Ovary (tissue), 9 donors: ENCODE data around the gene PBRM1. TPM values are rescaled to one million over a fixed set of nuclear protein-coding genes. Genes with fewer than 3 reads are reported as not detected.

Experiments used
- DNase-seq, 5 donors: peaks; one replicate each; pipeline ENCODE4 v3.0.0-alpha.2; 2019 to 2020
- H3K27ac ChIP-seq, 2 donors: fragments of 200-600 bp; one replicate each; pipeline versions ENCODE4 v1.5.1 to v1.8.0; 2019 to 2022
- H3K27me3 ChIP-seq: fragments of 200-600 bp; one replicate; pipeline ENCODE4 v1.8.0; 2022
- H3K36me3 ChIP-seq: fragments of 200-600 bp; sonication (generic); one replicate; pipeline ENCODE4 v1.5.1; 2019
- H3K4me1 ChIP-seq: one replicate; pipeline ENCODE4 v1.8.1; 2013; ENCODE audit warnings: mild to moderate bottlenecking, moderate library complexity; ENCODE audit not compliant: insufficient read depth
- H3K4me3 ChIP-seq: fragments of 200-600 bp; sonication (generic); one replicate; pipeline ENCODE4 v1.5.1; 2017
- H3K9me3 ChIP-seq, 2 donors: fragments of 200-600 bp in 1 of 2; sonication (generic) in 1 of 2; one replicate each; pipeline versions ENCODE4 v1.5.1 to v1.8.1; 2013 to 2019; ENCODE audit warnings: mild to moderate bottlenecking in 1 of 2, moderate library complexity in 1 of 2
- CTCF ChIP-seq, 3 donors: fragments of 450-650 bp in 2 of 3; fragments of 200-600 bp in 1 of 3; IDR thresholded peaks; one replicate each; pipeline versions ENCODE4 v1.5.1 to v1.8.0; 2016 to 2022; ENCODE audit warnings: antibody characterized with exemption in 3 of 3, mild to moderate bottlenecking in 1 of 3
- EP300 ChIP-seq: sonication (generic); formaldehyde crosslinking; IDR thresholded peaks from one replicate; pipeline ENCODE4 v1.6.1; 2017; ENCODE audit warnings: antibody characterized with exemption
- POLR2A ChIP-seq: fragments of 450-650 bp; IDR thresholded peaks from one replicate; pipeline ENCODE4 v1.6.1; 2017; ENCODE audit warnings: antibody characterized with exemption, mild to moderate bottlenecking, moderate library complexity
- WGBS, 3 donors: extraction: QIAGEN DNeasy Blood & Tissue Kit in 1 of 3; methylation state at CpG; one replicate each; pipeline versions ENCODE4 v1.1.5 to v1.1.7; 2013 to 2017; 5-methylcytosine and 5-hydroxymethylcytosine counted together
- intact Hi-C, 4 donors: fragments of 100-400 bp; cut with DNase I; formaldehyde crosslinking; loops; one replicate each; pipeline versions ENCODE4 v1.11.0 to v1.15.1; 2022 to 2023
- polyA plus RNA-seq, 2 donors: library from polyadenylated mRNA; stranded (reverse); fragments of 200-250 nt in 1 of 2; fragments of 350-450 nt in 1 of 2; fragmentation: Illumina TruSeq in 1 of 2; extraction: RNeasy Lipid Tissue Mini Kit (QIAGEN cat#74804) in 1 of 2; gene quantifications; one replicate each; pipeline ENCODE4 v1.2.3, GENCODE V29; 2013 to 2014
- total RNA-seq, 7 donors: library from RNA; depleted of rRNA in 2 of 7; stranded (reverse); fragments of >200 nt in 2 of 7; fragmentation: NEBNext Ultra II Directional in 3 of 7; extraction: Animal tissue kit (Norgen Biotek cat#: 25700) in 3 of 7; gene quantifications; one replicate each; pipeline versions ENCODE4 v1.1.0 to v1.2.4, GENCODE V29; 2016 to 2023
- donor health status: DM: no; HTN: no; CAD: no; lungs with moderate emphysema.
- donor health status: DM: no; HTN: no; CAD: no.
- donor health status: Bipolar disorder and iron deficiency.
- donor health status: DM: yes; HTN: yes; CAD: no.
- donor health status: DM: no; HTN: no; CAD: no.
- donor health status: DM: yes; HTN: yes; CAD: no.

PBRM1 gene
- total and polyA plus RNA-seq, 9 donors, result 19.8 to 95.7 (median 69.7) TPM

DNA sequence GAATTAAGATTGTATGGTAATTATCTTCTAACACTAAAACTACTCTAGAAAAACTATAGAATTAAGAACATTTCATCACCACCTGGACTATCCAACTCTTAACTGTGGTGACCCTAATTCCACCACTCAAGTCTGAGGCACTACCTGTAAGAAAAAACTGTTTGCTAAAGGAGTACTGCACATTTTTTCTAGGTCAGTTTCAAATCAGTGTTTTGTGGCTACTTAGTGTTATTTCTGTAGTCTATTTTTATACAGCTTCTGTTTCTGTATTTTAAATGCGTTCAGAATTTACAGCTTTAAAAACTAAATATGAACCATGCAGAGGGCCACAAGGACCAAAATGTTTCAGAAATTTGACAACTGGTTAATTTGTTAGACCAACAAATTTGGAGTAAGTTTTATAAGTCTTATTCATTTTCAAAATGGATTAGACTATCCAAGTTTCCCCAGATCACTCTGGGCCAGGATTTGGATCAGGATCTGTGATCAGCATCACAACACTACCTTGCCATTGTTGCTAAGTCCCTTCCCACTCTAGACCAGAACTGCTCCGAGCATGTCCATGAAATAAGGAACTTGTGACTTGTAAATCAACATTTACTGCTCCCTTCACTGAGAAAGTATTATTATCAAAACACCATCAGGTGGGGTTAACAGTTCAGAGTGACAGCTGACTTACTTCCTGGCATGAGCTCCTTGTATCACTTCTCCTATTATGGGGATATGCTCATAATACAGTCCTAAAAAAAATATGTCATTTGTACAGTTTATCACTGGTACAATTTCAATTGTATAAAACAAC, 11.3 kb upstream of the PBRM1 start:
- WGBS, 3 donors, result 56 to 74% (median 56%) methylated on average over 2 of the region's 2 CpGs
- TF ChIP-seq POLR2A, result no peak
- TF ChIP-seq EP300, result no peak
- TF ChIP-seq CTCF (IDR thresholded peaks at IDR 0.05), result no peak
- H3K4me1 ChIP-seq, result no peaks in the 10 kb centered on the region
- no peak for DNase-seq
- no peaks in the 10 kb centered on the region for H3K9me3 ChIP-seq
- no peaks in the 10 kb centered on the region for H3K27me3 ChIP-seq
- intact Hi-C loops, result no loop called here
- H3K27ac ChIP-seq, result no peak overlapping the region
- no peak overlapping the region for H3K4me3 ChIP-seq
- no peaks in the 10 kb centered on the region for H3K36me3 ChIP-seq

DNA sequence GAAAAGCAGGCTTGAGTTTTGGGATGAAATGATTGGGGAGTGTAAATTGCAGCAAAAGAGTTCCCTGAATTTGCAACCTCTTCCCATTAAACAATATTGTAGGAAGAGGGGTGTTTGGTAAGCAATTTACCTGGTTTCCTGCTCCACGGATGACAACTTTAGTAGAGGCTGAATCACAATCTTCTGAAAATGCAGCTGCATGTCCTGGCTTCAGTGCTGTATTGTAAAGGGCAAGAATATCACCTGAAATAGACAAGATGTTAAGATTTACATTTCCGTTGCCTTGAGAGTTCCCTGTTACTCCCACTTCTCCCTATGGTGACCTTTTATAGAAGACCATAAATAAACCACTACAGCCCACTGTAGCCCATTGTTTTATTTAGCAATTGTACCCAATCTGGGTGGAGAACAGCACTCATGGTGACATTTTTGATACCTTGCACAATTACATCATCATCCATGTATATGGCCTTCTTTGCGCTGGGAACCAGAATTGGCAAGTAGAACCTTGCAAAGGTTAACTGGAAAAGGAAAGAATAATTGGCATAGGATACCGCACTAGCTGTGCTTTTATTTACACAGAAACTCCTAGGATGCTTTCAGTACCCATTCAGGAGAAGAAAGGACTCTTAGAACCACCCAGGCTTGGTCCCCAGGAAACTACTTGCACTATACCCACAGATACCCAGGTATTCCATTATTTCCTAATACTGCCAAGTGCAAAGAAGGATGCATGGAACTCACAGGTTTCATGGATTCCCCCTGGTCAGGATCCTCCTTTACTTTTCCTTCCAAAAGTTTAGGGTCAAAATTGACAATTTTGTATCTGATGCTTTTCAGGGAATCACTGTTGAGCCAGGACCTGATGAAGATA, 10.3 kb upstream of the PBRM1 start:
- no peak for DNase-seq
- Histone ChIP-seq H3K9me3 (no peaks in the 10 kb centered on the region), H3K27me3 (no peaks in the 10 kb centered on the region), H3K4me3 (no peak overlapping the region), H3K36me3 (no peaks in the 10 kb centered on the region), H3K4me1 (no peaks in the 10 kb centered on the region), H3K27ac (no peak overlapping the region)
- 48 to 59% (median 57%) methylated on average over 4 of the region's 4 CpGs for WGBS, 3 donors
- intact Hi-C loops, result no loop called here
- TF ChIP-seq POLR2A (no peak), EP300 (no peak), CTCF (IDR thresholded peaks at IDR 0.05) (no peak)

DNA sequence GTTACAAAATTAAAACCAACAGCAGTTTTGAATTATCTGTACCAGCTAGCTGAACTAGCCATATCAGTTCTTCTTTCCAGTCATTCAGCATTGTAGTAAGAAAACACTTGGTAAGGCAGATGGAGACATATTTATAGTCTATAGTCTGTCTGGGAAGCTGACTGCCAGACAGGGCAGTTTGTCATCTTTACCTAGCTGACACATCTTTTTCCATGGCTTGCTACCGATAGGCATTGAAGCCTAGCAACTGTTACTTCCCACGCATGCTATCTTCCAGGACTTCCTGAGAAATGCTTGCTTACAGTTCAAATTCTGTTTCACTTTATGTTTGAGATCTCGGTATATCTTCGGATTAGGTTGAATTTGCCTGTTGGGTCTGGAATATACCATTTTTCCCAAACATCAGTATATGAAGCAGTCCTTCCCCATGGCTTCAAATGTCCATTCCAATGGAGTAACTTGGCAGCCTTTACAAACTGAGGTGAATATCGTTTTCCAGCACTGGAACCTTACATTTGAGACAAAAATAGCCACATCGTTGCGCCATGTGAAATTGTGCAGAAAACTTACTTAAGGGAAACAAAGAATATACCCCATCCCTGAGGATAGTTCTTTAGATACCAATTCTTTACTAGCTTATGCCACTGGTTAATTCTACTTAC, 8.9 kb upstream of the PBRM1 start:
- no peak for TF ChIP-seq EP300
- no peak for TF ChIP-seq CTCF (IDR thresholded peaks at IDR 0.05)
- no peak for TF ChIP-seq POLR2A
- H3K4me1 ChIP-seq, result no peaks in the 10 kb centered on the region
- H3K36me3 ChIP-seq, result no peaks in the 10 kb centered on the region
- H3K4me3 ChIP-seq, result no peak overlapping the region
- DNase-seq, result no peak
- intact Hi-C loops, result no loop called here
- H3K27me3 ChIP-seq, result no peaks in the 10 kb centered on the region
- H3K27ac ChIP-seq, result no peak overlapping the region
- no peaks in the 10 kb centered on the region for H3K9me3 ChIP-seq
- WGBS, 3 donors, result 46 to 60% (median 48%) methylated on average over 7 of the region's 7 CpGs

GRCh38 chr3:52693071-52693470, 7.4 kb upstream of the PBRM1 start:
- Histone ChIP-seq H3K4me1 (no peaks in the 10 kb centered on the region), H3K27me3 (no peaks in the 10 kb centered on the region), H3K4me3 (no peak overlapping the region), H3K27ac (no peak overlapping the region), H3K36me3 (no peaks in the 10 kb centered on the region), H3K9me3 (no peaks in the 10 kb centered on the region)
- no peak for TF ChIP-seq CTCF (IDR thresholded peaks at IDR 0.05)
- TF ChIP-seq POLR2A, result no peak
- no peak for TF ChIP-seq EP300
- DNase-seq, result no peak
- intact Hi-C loops, result no loop called here
